H1 (cell line): ENCODE measurements around the gene CASK. TPM values are rescaled to one million over a fixed set of nuclear protein-coding genes. Genes with fewer than 3 reads are reported as not detected.

ENCODE experiments used
- BCL11A ChIP-seq, 2 experiments: IDR thresholded peaks; one replicate each; pipeline ENCODE4 v1.6.1; 2011; ENCODE audit warnings: low read depth in 2 of 2, low read length in 2 of 2, mild to moderate bottlenecking in 2 of 2
- BRCA1 ChIP-seq: IDR thresholded peaks from 2 replicates; pipeline ENCODE4 v1.6.1; 2012; ENCODE audit warnings: low read depth, low read length, improper control_type of control experiment
- RAD21 ChIP-seq, 2 experiments: IDR thresholded peaks in 1 of 2; conservative IDR thresholded peaks in 1 of 2; 2 replicates each; pipeline ENCODE4 v1.6.1; 2011; ENCODE audit warnings: low read depth in 2 of 2, low read length in 2 of 2, improper control_type of control experiment in 1 of 2, inconsistent platforms in 1 of 2, mild to moderate bottlenecking in 1 of 2, moderate library complexity in 1 of 2
- RNF2 ChIP-seq: fragments of 200-900, 300-1000 bp; sonication (generic); IDR thresholded peaks from 2 replicates; pipeline ENCODE4 v1.7.1; 2016; ENCODE audit warnings: borderline replicate concordance, low read depth, mild to moderate bottlenecking, antibody characterized with exemption, low read length; ENCODE audit not compliant: poor library complexity, severe bottlenecking; ENCODE audit errors: missing control alignments
- SP4 ChIP-seq: IDR thresholded peaks from 2 replicates; pipeline ENCODE4 v1.6.1; 2012; ENCODE audit warnings: low read length, inconsistent platforms
- ZNF274 ChIP-seq: IDR thresholded peaks from 2 replicates; pipeline ENCODE4 v1.7.0; 2012; ENCODE audit warnings: low read length, borderline replicate concordance; ENCODE audit errors: extremely low read depth
- polyA plus RNA-seq, 7 experiments: library from polyadenylated mRNA; depleted of rRNA in 3 of 7; stranded (reverse) in 5 of 7; unstranded in 2 of 7; fragments of >200 nt in 5 of 7; fragments of 200-250 nt in 2 of 7; gene quantifications; 1 replicate in 5 of 7; 2 replicates in 1 of 7; 4 replicates in 1 of 7; pipeline versions ENCODE4 v1.2.1 to v1.2.3, GENCODE V29; 2011 to 2013; ENCODE audit warnings: missing spikeins in 2 of 7, mixed read lengths in 2 of 7
- total RNA-seq: library from RNA; stranded (reverse); fragmentation: NEBNext Ultra II Directional; extraction: Animal tissue kit (Norgen Biotek cat#: 25700); gene quantifications from 2 replicates; pipeline ENCODE4 v1.2.1, GENCODE V29; 2021
- TF ChIP-seq, protein P1 (sequence below): fragments of 300-600 bp; sonication (generic); IDR thresholded peaks from 2 replicates; pipeline ENCODE4 v1.7.1; 2012; ENCODE audit warnings: low read length, moderate library complexity, mild to moderate bottlenecking, inconsistent platforms; ENCODE audit not compliant: insufficient replicate concordance

The CASK gene
- total and polyA plus RNA-seq, 2 of the 8 experiments (the other 6 are each of a cell fraction or from before 2014, with no cell fraction given) = 21.6 to 55.1 TPM

DNA sequence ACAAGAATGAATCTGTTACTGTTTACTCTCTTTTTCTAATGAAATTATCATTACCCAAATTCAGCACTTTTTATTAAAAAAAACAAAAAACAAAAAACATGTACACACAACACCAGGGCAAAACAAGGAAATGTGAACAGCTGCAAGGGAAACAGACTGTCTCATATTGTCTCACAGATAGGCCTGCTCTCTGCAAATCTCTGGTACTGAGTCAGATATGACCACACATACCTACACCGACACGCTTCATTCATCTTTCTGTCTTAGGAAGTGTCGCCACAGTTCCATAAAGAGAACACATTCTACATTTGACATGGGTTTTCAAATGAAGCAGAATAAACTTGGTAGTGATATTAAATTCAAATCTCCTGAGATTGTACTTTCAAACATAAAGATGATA lies 326.8 kb downstream of the CASK start (continued):
- TF ChIP-seq, protein P1, sequence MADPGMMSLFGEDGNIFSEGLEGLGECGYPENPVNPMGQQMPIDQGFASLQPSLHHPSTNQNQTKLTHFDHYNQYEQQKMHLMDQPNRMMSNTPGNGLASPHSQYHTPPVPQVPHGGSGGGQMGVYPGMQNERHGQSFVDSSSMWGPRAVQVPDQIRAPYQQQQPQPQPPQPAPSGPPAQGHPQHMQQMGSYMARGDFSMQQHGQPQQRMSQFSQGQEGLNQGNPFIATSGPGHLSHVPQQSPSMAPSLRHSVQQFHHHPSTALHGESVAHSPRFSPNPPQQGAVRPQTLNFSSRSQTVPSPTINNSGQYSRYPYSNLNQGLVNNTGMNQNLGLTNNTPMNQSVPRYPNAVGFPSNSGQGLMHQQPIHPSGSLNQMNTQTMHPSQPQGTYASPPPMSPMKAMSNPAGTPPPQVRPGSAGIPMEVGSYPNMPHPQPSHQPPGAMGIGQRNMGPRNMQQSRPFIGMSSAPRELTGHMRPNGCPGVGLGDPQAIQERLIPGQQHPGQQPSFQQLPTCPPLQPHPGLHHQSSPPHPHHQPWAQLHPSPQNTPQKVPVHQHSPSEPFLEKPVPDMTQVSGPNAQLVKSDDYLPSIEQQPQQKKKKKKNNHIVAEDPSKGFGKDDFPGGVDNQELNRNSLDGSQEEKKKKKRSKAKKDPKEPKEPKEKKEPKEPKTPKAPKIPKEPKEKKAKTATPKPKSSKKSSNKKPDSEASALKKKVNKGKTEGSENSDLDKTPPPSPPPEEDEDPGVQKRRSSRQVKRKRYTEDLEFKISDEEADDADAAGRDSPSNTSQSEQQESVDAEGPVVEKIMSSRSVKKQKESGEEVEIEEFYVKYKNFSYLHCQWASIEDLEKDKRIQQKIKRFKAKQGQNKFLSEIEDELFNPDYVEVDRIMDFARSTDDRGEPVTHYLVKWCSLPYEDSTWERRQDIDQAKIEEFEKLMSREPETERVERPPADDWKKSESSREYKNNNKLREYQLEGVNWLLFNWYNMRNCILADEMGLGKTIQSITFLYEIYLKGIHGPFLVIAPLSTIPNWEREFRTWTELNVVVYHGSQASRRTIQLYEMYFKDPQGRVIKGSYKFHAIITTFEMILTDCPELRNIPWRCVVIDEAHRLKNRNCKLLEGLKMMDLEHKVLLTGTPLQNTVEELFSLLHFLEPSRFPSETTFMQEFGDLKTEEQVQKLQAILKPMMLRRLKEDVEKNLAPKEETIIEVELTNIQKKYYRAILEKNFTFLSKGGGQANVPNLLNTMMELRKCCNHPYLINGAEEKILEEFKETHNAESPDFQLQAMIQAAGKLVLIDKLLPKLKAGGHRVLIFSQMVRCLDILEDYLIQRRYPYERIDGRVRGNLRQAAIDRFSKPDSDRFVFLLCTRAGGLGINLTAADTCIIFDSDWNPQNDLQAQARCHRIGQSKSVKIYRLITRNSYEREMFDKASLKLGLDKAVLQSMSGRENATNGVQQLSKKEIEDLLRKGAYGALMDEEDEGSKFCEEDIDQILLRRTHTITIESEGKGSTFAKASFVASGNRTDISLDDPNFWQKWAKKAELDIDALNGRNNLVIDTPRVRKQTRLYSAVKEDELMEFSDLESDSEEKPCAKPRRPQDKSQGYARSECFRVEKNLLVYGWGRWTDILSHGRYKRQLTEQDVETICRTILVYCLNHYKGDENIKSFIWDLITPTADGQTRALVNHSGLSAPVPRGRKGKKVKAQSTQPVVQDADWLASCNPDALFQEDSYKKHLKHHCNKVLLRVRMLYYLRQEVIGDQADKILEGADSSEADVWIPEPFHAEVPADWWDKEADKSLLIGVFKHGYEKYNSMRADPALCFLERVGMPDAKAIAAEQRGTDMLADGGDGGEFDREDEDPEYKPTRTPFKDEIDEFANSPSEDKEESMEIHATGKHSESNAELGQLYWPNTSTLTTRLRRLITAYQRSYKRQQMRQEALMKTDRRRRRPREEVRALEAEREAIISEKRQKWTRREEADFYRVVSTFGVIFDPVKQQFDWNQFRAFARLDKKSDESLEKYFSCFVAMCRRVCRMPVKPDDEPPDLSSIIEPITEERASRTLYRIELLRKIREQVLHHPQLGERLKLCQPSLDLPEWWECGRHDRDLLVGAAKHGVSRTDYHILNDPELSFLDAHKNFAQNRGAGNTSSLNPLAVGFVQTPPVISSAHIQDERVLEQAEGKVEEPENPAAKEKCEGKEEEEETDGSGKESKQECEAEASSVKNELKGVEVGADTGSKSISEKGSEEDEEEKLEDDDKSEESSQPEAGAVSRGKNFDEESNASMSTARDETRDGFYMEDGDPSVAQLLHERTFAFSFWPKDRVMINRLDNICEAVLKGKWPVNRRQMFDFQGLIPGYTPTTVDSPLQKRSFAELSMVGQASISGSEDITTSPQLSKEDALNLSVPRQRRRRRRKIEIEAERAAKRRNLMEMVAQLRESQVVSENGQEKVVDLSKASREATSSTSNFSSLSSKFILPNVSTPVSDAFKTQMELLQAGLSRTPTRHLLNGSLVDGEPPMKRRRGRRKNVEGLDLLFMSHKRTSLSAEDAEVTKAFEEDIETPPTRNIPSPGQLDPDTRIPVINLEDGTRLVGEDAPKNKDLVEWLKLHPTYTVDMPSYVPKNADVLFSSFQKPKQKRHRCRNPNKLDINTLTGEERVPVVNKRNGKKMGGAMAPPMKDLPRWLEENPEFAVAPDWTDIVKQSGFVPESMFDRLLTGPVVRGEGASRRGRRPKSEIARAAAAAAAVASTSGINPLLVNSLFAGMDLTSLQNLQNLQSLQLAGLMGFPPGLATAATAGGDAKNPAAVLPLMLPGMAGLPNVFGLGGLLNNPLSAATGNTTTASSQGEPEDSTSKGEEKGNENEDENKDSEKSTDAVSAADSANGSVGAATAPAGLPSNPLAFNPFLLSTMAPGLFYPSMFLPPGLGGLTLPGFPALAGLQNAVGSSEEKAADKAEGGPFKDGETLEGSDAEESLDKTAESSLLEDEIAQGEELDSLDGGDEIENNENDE = no peak
- no peak for TF ChIP-seq BCL11A (IDR thresholded peaks at IDR 0.05; ENCODE audit: low read depth in 2 of 2, low read length in 2 of 2)
- no peak for TF ChIP-seq SP4
- TF ChIP-seq BRCA1 = no peak
- no peak for TF ChIP-seq RAD21 (IDR thresholded peaks at IDR 0.05 in 1 of 2, conservative IDR thresholded peaks at IDR 0.05 in 1 of 2; ENCODE audit: low read depth in 2 of 2, low read length in 2 of 2)
- no peak for TF ChIP-seq RNF2
- TF ChIP-seq ZNF274 = no peak
